Stomach (tissue), 9 donors: ENCODE results near the gene LIN9. TPM values are rescaled to one million over a fixed set of nuclear protein-coding genes. Genes with fewer than 3 reads are reported as not detected.

Experiments used
- DNase-seq, 2 donors: peaks; one replicate each; pipeline versions ENCODE4 v3.0.0 to v3.0.0-alpha.2; 2013 to 2019
- H3K27ac ChIP-seq, 5 donors: fragments of 200-600 bp in 4 of 5; sonication (generic) in 4 of 5; one replicate each; pipeline ENCODE4 v1.5.1; 2013 to 2019; ENCODE audit warnings: mild to moderate bottlenecking in 1 of 5, moderate library complexity in 1 of 5
- H3K27me3 ChIP-seq, 3 donors: fragments of 200-600 bp; sonication (generic); one replicate each; pipeline ENCODE4 v1.5.1; 2017 to 2019; ENCODE audit warnings: mixed run types in 1 of 3
- H3K36me3 ChIP-seq, 4 donors: fragments of 200-600 bp; sonication (generic); 1 replicate in 3 of 4; 2 replicates in 1 of 4; pipeline ENCODE4 v1.5.1; 2016 to 2019
- H3K4me1 ChIP-seq, 4 donors: fragments of 200-600 bp; sonication (generic); one replicate each; pipeline ENCODE4 v1.5.1; 2016 to 2019
- H3K4me3 ChIP-seq, 4 donors: fragments of 200-600 bp; sonication (generic) in 3 of 4; one replicate each; pipeline ENCODE4 v1.5.1; 2016 to 2019; ENCODE audit warnings: mild to moderate bottlenecking in 1 of 4
- H3K9me3 ChIP-seq, 4 donors: fragments of 200-600 bp; sonication (generic); one replicate each; pipeline ENCODE4 v1.5.1; 2016 to 2019
- CTCF ChIP-seq, 7 experiments: fragments of 450-650 bp in 4 of 7; fragments of 200-600 bp in 3 of 7; sonication (generic) in 3 of 7; IDR thresholded peaks; one replicate each; pipeline ENCODE4 v1.5.1; 2016 to 2019; ENCODE audit warnings: antibody characterized with exemption in 7 of 7, control low read depth in 2 of 7, mild to moderate bottlenecking in 1 of 7
- EP300 ChIP-seq: sonication (generic); formaldehyde crosslinking; IDR thresholded peaks from one replicate; pipeline ENCODE4 v1.6.1; 2017; ENCODE audit warnings: antibody characterized with exemption
- POLR2A ChIP-seq, 4 donors: fragments of 450-650 bp; IDR thresholded peaks; one replicate each; pipeline ENCODE4 v1.6.1; 2016; ENCODE audit warnings: antibody characterized with exemption in 4 of 4, control low read depth in 2 of 4, mild to moderate bottlenecking in 1 of 4, moderate library complexity in 1 of 4
- POLR2AphosphoS5 ChIP-seq, 3 donors: sonication (generic); formaldehyde crosslinking; IDR thresholded peaks; one replicate each; pipeline ENCODE4 v1.6.1; 2016; ENCODE audit warnings: antibody characterized with exemption in 3 of 3
- WGBS, 5 donors: extraction: QIAGEN DNeasy Blood & Tissue Kit in 3 of 5; methylation state at CpG; one replicate each; pipeline versions ENCODE4 v1.1.5 to v1.1.7; 2013 to 2018; 5-methylcytosine and 5-hydroxymethylcytosine counted together
- intact Hi-C: fragments of 100-400 bp; cut with DNase I; formaldehyde crosslinking; loops from one replicate; pipeline ENCODE4 v1.15.1; 2023; ENCODE audit warnings: low total_unique reads
- polyA plus RNA-seq, 3 donors: library from polyadenylated mRNA; stranded (reverse); fragments of 200-250 nt; gene quantifications; one replicate each; pipeline ENCODE4 v1.2.3, GENCODE V29; 2013
- total RNA-seq, 5 donors: library from RNA; depleted of rRNA; stranded (reverse); fragments of >200 nt; gene quantifications; one replicate each; pipeline versions ENCODE4 v1.1.0 to v1.2.3, GENCODE V29; 2014 to 2016
- donor health status: healthy with polysubstance abuse.
- donor health status: Bipolar disorder and iron deficiency.
- donor health status: healthy.

The LIN9 gene
- total and polyA plus RNA-seq, 8 donors, result 1.3 to 45.5 (median 2.9) TPM; not detected in 1

DNA sequence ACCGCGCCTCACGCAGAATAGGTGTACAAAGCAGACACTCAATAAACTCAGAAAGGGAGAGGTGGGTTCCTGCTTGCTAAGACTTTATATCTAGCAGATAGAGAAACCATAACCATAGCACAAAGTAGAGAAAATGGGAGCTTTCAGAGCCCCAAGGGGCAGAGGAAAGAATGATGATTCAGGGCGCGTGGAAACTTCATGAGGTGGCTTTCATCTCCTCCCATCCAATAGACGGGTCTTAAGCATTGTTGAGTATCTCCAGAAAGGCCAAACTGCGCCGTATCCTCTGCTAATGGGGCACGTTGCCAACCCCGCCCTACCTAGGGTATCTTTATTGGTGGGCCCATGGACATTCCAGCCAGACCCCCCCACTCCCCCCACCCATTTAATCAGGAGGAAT is 86.3 kb downstream of the LIN9 start:
- peaks cover 11 to 17% (median 12%) of the 10 kb centered on the region in 4 donors for H3K4me1 ChIP-seq
- no peak overlapping the region for H3K4me3 ChIP-seq
- H3K27me3 ChIP-seq, result peaks cover 0 to 43% (median 19%) of the 10 kb centered on the region in 3 donors
- intact Hi-C loops, result no loop called here
- H3K9me3 ChIP-seq, result no peaks in the 10 kb centered on the region
- TF ChIP-seq EP300, result no peak
- no peak for TF ChIP-seq CTCF (IDR thresholded peaks at IDR 0.05)
- no peak for TF ChIP-seq POLR2A (IDR thresholded peaks at IDR 0.05)
- no peak for TF ChIP-seq POLR2AphosphoS5 (IDR thresholded peaks at IDR 0.05)
- no peaks in the 10 kb centered on the region for H3K36me3 ChIP-seq
- no peak for DNase-seq
- WGBS, 5 donors, result 90 to 97% (median 95%) methylated on average over 10 of the region's 10 CpGs
- H3K27ac ChIP-seq, result no peak overlapping the region

DNA sequence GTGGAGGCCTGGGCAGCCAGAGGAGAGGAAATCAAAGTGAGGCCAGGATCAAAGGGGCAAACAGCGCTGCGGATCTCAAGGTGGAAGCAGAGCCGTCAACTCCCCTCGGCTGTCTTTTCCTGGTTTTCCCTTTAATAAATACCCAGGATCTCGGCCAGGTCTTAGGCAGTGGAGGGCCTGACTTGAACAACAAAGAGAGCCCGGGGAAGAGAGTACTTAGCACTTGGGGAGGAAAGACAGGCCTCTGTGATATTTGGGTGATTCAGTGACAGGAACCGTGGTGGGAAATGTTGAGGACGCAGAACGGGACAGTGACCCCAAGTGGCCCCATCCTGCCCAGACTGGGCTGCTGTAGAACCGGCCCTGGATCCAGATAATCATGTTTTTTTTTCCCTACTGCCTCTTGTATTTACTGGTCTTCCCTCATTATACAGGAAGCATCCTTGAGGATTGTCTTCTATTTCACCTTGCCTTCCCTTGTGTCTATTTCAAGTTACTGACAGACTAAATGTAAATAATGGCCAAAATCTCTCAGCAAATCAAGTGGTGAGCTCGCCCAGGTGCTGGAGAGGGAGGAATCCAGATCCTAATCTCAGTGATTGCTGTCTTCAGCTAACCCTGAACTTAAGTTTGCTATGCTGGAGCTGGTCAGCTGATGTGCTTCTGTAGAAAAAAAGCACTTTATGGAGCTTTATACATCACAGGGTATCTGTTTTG is 88.3 kb downstream of the LIN9 start:
- Histone ChIP-seq H3K27ac (no peak overlapping the region), H3K27me3 (peaks cover 0 to 36% (median 19%) of the 10 kb centered on the region in 3 donors), H3K4me1 (peaks cover 11 to 17% (median 12%) of the 10 kb centered on the region in 4 donors), H3K9me3 (no peaks in the 10 kb centered on the region), H3K4me3 (no peak overlapping the region), H3K36me3 (no peaks in the 10 kb centered on the region)
- no peak for DNase-seq
- intact Hi-C loops, result no loop called here
- TF ChIP-seq EP300, result no peak
- no peak for TF ChIP-seq POLR2A (IDR thresholded peaks at IDR 0.05)
- no peak for TF ChIP-seq POLR2AphosphoS5 (IDR thresholded peaks at IDR 0.05)
- no peak for TF ChIP-seq CTCF (IDR thresholded peaks at IDR 0.05)
- 54 to 60% (median 59%) methylated on average over 11 of the region's 11 CpGs for WGBS, 5 donors

GRCh38 chr1:226217273-226217672 is 91.7 kb downstream of the LIN9 start:
- H3K4me3 ChIP-seq, result no peak overlapping the region
- DNase-seq, result peak in 1 of 2 donors; percentile 30
- intact Hi-C loops, result no loop called here
- WGBS, 5 donors, result 48 to 60% (median 58%) methylated on average over 10 of the region's 10 CpGs
- no peaks in the 10 kb centered on the region for H3K4me1 ChIP-seq
- H3K27ac ChIP-seq, result no peak overlapping the region
- H3K27me3 ChIP-seq, result peaks cover 0 to 3% (median 0%) of the 10 kb centered on the region in 3 donors
- H3K36me3 ChIP-seq, result no peaks in the 10 kb centered on the region
- H3K9me3 ChIP-seq, result no peaks in the 10 kb centered on the region
- TF ChIP-seq EP300 (no peak), POLR2AphosphoS5 (IDR thresholded peaks at IDR 0.05) (no peak), CTCF (IDR thresholded peaks at IDR 0.05) (no peak), POLR2A (IDR thresholded peaks at IDR 0.05) (no peak)

DNA sequence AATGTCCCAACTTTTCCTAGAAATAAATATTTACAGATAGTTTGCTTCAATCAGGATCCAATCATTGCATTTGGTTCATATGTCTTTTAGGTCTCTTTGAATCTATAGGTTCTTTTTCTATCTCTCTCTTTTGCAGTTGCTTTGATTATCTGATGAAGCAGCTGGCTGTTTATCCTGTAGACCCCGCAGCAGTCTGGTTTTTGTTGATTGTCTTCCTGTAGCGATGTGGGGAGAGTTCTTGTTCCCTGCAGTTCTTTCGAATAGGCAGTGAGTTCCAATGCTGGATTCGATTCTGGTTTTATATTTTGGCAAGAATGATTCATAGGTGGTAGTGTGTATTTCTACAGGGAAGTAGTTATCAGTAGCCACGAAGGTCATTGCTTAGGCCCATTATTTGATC is 92.9 kb downstream of the LIN9 start:
- Histone ChIP-seq H3K9me3 (no peaks in the 10 kb centered on the region), H3K27me3 (no peaks in the 10 kb centered on the region), H3K4me1 (no peaks in the 10 kb centered on the region), H3K36me3 (no peaks in the 10 kb centered on the region), H3K27ac (no peak overlapping the region), H3K4me3 (no peak overlapping the region)
- 32 to 51% (median 46%) methylated on average over 5 of the region's 5 CpGs for WGBS, 5 donors
- no peak for DNase-seq
- TF ChIP-seq POLR2A (IDR thresholded peaks at IDR 0.05), result no peak
- intact Hi-C loops, result no loop called here

DNA sequence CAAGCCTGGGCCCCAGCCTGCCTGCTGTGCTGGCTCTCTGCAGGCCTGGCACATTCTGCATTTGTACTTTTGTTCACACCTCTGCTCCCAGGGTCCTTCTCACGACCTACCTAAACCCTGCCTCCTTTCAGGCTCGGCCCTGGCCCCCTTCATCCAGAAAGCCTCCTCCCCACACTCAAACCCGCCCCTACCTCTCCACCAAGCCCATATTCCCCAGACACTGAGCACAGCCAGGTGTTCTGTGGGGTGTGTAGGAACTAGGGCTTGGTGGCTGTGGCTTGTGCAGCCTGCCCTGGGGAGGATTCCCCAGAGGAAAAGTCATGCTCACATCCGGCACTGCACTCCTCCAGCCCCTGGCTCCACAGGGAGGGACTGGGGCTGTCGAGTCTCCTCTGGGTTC is 93.7 kb downstream of the LIN9 start:
- intact Hi-C loops, result no loop called here
- 71 to 86% (median 77%) methylated on average over 5 of the region's 5 CpGs for WGBS, 5 donors
- H3K27ac ChIP-seq, result no peak overlapping the region
- no peaks in the 10 kb centered on the region for H3K9me3 ChIP-seq
- no peak for TF ChIP-seq POLR2A (IDR thresholded peaks at IDR 0.05)
- TF ChIP-seq EP300, result no peak
- TF ChIP-seq POLR2AphosphoS5 (IDR thresholded peaks at IDR 0.05), result no peak
- TF ChIP-seq CTCF (IDR thresholded peaks at IDR 0.05), result no peak
- no peaks in the 10 kb centered on the region for H3K4me1 ChIP-seq
- no peaks in the 10 kb centered on the region for H3K36me3 ChIP-seq
- no peak overlapping the region for H3K4me3 ChIP-seq
- no peak for DNase-seq
- H3K27me3 ChIP-seq, result no peaks in the 10 kb centered on the region
